HG03460 (cell line): ENCODE measurements around the gene FAM151A.
"Not testable (repeated sequence)": the region's sequence is repeated elsewhere in the genome, so short reads cannot be mapped to it uniquely, and the experiment has no call there.

Source experiments
- ATAC-seq: cut with Tn5 transposase; IDR thresholded peaks from one replicate; pipeline ENCODE4 v1.9.1; 2021; ENCODE audit not compliant: unreplicated experiment

FAM151A gene

GRCh38 chr1:54636461-54637446 lies 13.4 kb upstream of the FAM151A start:
- not testable (repeated sequence) for ATAC-seq

GRCh38 chr1:54635804-54636203 lies 12.5 kb upstream of the FAM151A start:
- not testable (repeated sequence) for ATAC-seq

GRCh38 chr1:54627196-54627595 lies 3.9 kb upstream of the FAM151A start:
- ATAC-seq: no peak

DNA sequence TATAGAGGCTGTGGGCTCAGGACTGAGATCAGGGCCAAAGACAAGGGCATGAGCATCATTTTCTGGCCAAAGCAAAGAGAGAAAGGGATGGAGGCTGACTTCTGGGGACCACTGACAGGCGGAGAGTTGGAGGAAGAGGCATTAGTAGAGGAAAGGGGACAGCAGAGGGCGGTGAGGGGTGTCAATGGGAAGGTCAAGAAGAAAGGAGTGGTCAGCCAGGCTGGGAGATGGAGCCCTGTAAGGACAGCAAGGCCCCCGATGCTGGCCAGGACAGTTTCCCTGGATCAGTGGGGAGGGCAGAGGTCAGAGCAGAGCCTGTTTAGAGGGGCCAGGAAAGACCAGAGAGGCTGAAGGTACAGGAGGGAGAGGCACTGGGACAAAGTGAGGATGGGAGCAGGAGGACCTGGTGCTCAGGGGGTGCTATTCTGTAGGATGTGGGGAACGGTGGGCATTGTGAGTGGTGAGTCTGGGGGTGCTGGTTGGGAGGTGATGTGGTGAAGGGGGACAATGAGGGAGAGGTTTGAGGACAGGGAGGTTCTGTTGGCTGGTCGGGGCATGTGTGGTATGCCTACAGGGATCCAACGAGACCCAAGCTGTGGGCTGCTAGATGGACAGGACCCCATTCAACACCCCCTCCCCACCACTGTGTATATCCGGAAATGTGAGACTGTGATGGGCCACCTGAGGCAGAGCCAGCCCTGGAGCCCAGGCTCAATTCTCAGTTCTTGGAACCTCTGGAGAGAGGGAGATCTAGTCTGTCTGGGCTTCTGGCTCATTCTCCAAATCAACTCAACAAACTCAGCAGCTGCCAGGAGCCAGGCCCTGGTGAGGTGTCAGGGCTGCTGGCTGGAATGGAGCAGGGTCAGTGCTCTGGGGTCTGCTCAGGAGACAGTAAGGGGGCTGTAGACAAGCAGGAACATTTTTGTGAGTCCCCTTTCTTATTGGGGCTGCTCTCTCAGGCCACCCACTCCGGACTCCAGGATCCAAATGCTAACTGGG lies 1.4 kb upstream of the FAM151A start:
- no peak for ATAC-seq

- no peak for ATAC-seq
These were observed 3.6 kb downstream of the FAM151A start for GRCh38 chr1:54619749-54620148.

GRCh38 chr1:54615531-54616279 lies 7.6 kb downstream of the FAM151A start:
- ATAC-seq: no peak

GRCh38 chr1:54614563-54614962 lies 8.8 kb downstream of the FAM151A start:
- no peak for ATAC-seq

- no peak for ATAC-seq
These were observed 9.3 kb downstream of the FAM151A start for GRCh38 chr1:54614024-54614423.

DNA sequence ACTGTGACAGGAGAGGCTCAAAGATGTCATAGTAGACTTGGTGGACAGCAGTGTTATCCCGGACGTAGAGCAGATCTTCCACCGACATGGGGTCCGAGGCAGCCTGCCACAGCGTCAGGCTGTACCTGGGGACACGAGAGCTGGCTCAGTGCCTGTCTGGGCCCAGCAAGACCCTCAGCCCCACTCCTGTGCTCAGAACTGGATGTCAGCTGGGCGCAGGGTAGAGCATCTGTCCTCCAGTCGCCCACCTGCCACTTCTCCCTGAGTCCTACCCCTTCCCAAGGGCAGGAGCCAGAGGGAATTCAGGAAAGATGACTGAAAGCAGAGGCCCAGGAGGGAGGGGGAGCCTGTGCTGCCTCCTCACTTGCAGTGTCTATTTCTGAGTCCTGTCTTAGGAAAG lies 11.7 kb downstream of the FAM151A start:
- no peak for ATAC-seq

DNA sequence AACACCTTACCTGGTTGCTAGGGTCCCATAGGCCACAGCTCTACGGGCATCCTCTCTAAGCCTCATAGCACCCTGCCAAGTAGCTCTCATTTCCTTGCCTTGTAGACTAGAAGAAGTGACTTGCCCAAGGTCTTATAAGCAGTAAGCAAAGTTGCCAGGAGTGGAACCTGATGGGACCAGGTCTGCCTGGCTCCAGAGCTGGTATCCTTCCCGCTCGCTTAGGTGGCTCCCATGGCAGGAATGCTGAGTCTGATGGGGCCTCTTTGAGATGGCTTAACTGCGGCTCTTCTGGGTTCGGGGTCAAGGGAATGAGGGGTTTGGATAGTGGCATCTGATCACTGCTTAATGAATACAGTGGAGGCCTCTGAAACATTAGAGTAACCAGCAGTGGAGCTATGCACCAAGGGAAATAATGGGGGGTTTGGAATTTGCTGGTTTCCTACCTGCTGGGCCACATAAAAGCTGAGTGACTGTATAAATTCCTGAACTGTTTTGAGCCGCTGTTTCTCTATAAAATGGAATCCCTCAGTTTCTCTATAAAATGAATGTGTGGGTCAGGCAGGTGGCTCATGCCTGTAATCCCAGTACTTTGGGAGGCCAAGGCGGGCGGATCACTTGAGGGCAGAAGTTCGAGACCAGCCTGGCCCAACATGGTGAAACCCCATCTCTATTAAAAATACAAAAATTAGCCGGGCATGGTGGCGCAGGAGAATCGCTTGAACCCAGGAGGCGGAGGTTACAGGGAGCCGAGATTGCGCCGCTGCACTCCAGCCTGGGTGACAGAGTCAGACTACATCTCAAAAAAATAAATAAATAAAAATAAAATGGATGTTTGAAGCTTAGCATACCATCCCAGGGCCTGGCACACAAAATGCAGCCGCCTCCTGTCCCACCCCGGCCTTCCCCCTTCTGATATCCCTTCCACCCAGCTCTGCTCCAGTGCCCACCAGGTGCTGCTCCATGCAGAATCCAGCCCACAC lies 12.4 kb downstream of the FAM151A start:
- ATAC-seq: no peak

DNA sequence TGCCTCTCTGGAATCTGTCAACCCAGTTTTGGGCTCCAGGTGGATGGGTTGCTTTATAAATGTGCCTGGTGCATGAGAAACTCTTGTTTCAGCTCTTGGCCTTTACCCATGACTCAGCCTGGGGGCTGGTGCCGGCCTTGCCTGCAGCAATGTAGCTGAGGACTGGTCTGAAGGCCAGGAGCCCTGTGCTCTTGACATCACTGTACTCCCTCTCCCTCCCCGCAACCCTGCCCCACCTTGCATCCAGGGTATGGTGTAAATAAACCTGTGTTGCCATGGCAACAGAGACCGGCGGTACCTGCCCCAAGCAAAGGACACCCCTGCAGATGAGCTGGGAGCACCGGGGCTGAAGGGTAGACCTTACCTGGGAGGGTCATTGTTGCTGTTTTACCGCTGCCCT lies 13.3 kb downstream of the FAM151A start:
- no peak for ATAC-seq

GRCh38 chr1:54609301-54609921 lies 13.9 kb downstream of the FAM151A start:
- no peak for ATAC-seq

DNA sequence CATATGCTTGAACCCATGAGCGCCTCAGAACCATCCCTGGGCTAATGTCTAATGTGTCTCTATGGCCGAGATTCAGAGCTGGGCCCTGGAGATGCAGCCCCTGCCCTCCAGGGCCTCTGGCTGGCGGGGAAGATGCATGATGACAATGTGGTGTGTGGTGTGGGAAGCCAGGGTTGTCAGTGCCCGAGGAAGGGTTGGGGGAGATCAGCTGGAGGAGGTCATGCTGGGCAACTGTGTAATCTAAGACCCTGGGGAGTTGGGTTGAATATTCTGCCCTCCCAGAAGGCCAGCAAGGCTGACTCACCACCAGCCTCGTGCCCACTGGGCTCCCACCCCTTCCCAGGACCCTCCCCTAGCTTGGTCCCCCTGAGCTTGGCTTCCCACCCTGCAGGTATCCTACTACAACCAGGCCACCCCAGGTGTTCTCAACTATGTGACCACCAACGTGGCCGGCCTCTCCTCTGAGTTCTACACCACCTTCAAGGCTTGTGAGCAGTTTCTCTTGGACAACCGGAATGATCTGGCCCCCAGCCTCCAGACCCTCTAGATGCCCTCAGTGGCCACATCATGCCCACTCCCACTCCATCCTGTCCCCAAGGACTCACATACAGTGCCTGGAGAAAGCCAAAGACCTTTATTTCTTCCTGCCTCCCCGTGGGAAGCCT lies 14.6 kb downstream of the FAM151A start:
- no peak for ATAC-seq

GRCh38 chr1:54607821-54608565 lies 15.3 kb downstream of the FAM151A start:
- no peak for ATAC-seq

GRCh38 chr1:54606990-54607325 lies 16.4 kb downstream of the FAM151A start:
- no peak for ATAC-seq

DNA sequence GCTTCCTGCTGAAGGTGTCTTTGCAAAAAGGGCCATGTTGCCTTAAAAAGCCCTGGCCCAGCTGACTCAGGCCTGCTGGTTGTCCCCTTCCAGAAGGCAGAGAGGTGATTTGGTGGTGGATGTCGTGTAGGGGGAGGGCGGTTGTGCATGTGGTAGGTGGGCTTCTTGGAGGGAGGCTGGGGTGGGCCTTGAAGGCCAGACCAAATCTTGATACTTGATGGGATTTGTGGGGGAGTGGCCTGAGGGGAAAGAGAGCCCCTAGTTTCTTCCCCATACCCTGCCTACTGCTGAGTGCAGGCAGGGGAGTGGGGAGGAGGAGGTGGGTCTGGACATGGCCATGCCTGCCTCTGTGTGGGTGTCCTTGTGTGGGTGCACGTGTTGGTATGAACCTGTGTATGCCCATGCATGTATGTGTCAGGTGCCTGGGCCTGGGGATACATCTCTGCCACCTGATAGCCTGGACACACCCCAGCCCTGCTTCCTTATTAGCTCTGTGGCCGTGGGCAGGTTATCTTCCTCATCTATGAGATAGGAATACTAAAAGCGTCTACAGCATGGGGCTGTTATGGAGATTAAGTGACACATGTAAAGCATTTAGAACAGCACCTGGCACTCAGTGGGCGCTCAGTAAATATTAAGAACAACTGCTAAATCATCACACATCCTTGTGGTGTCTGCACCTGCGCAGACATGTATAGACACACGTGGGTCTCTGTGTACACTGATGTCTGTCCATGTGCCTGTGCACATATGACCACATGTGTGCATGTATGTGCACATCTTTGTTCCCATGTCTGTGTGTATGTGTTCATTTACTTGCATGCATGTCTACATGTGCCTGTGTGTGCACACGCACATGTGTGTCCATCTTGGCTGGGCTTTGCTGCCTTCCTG lies 17.0 kb downstream of the FAM151A start:
- ATAC-seq: no peak
